Panc1 (cell line): ENCODE measurements around the gene TMTC2. TPM values are rescaled to one million over a fixed set of nuclear protein-coding genes. Genes with fewer than 3 reads are reported as not detected.

Experiments
- ATAC-seq: fragments of 200-7000 bp; cut with Tn5 transposase; 2 replicates; pipeline ENCODE4 v1.9.1; 2020; ENCODE audit warnings: mild to moderate bottlenecking, moderate library complexity
- BruUV-seq: library from RNA; stranded (reverse); fragments of 400-500 nt; replicated peaks from 2 replicates; lab custom pipeline; 2021; lab: Mats Ljungman, UMichigan
- CTCF ChIA-PET: fragments of 300-600 bp; sonication (Branson Sonifier 250); formaldehyde crosslinking; loops from one replicate; lab custom pipeline; 2022; ENCODE audit warnings: antibody characterized with exemption; lab: Charles Lee
- POLR2A ChIA-PET: fragments of 300-600 bp; sonication (Branson Sonifier 250); formaldehyde crosslinking; loops from one replicate; lab custom pipeline; 2022; ENCODE audit warnings: antibody characterized with exemption; lab: Charles Lee
- DNase-seq: peaks from one replicate; pipeline ENCODE4 v3.0.0-alpha.2; 2010; ENCODE audit warnings: low read depth, low spot score
- H3K27ac ChIP-seq: 2 replicates; pipeline ENCODE4 v1.5.1; 2011; ENCODE audit warnings: mild to moderate bottlenecking, low read length, inconsistent platforms
- H3K27me3 ChIP-seq: fragments of 200-500 bp; sonication (Bioruptor generic); 2 replicates; pipeline ENCODE4 v1.6.0; 2014; ENCODE audit warnings: low read length, inconsistent platforms; ENCODE audit not compliant: control insufficient read depth, insufficient read depth
- H3K36me3 ChIP-seq: fragments of 200-500 bp; sonication (Bioruptor generic); 2 replicates; pipeline ENCODE4 v1.5.1; 2014; ENCODE audit warnings: inconsistent platforms, mild to moderate bottlenecking, low read length, moderate library complexity; ENCODE audit not compliant: control insufficient read depth, insufficient read depth
- H3K4me1 ChIP-seq: 2 replicates; pipeline ENCODE4 v1.5.1; 2011; ENCODE audit warnings: inconsistent platforms, mild to moderate bottlenecking, low read length, moderate library complexity; ENCODE audit not compliant: control insufficient read depth, insufficient read depth
- H3K4me3 ChIP-seq, 2 experiments: 2 replicates each; pipeline ENCODE4 v1.5.1; 2011 to 2012; ENCODE audit warnings: low read depth in 2 of 2, low read length in 2 of 2, mild to moderate bottlenecking in 2 of 2, inconsistent platforms in 1 of 2, moderate library complexity in 1 of 2
- H3K9me3 ChIP-seq: fragments of 200-500 bp; sonication (Bioruptor generic); 2 replicates; pipeline ENCODE4 v1.5.1; 2014; ENCODE audit warnings: low read depth, mild to moderate bottlenecking, inconsistent platforms, low read length, moderate library complexity; ENCODE audit not compliant: control insufficient read depth, insufficient read depth
- POLR2AphosphoS5 ChIP-seq: IDR thresholded peaks from 2 replicates; pipeline ENCODE4 v1.6.1; 2012; ENCODE audit warnings: mild to moderate bottlenecking, low read depth, low read length, moderate library complexity
- SIN3A ChIP-seq: IDR thresholded peaks from 2 replicates; pipeline ENCODE4 v1.6.1; 2012; ENCODE audit warnings: low read depth, mild to moderate bottlenecking, low read length, moderate library complexity, borderline replicate concordance; ENCODE audit not compliant: insufficient read depth
- TCF7L2 ChIP-seq: IDR thresholded peaks from 2 replicates; pipeline ENCODE4 v1.6.1; 2011; ENCODE audit warnings: mild to moderate bottlenecking, low read depth, low read length, inconsistent platforms
- in situ Hi-C: cut with HindIII; loops from 2 replicates; pipeline ENCODE4 v1.10.0; 2016; ENCODE audit warnings: low sequenced_read_pairs, low pct_unique_long_range_greater_than_20kb
- intact Hi-C: fragments of 100-400 bp; cut with micrococcal nuclease; formaldehyde crosslinking; loops from one replicate; pipeline ENCODE4 v1.10.0; 2022; ENCODE audit not compliant: unreplicated experiment
- total RNA-seq: library from RNA; stranded (reverse); gene quantifications from one replicate; pipeline ENCODE4 v1.2.1, GENCODE V29; 2021; ENCODE audit not compliant: unreplicated experiment
- TF ChIP-seq, protein P1 (sequence below), 2 experiments: IDR thresholded peaks; 2 replicates each; pipeline ENCODE4 v1.6.1; 2011 to 2012; ENCODE audit warnings: low read depth in 2 of 2, control low read depth in 1 of 2, low read length in 1 of 2, mild to moderate bottlenecking in 1 of 2, moderate library complexity in 1 of 2; ENCODE audit not compliant: insufficient read depth in 1 of 2
- TF ChIP-seq, protein P2 (sequence below): fragments of 450-650 bp; IDR thresholded peaks from 2 replicates; pipeline ENCODE4 v1.5.1; 2017; ENCODE audit warnings: mild to moderate bottlenecking

The TMTC2 gene
- total RNA-seq, 1 experiment from 2014 or later: 5.7 TPM

DNA sequence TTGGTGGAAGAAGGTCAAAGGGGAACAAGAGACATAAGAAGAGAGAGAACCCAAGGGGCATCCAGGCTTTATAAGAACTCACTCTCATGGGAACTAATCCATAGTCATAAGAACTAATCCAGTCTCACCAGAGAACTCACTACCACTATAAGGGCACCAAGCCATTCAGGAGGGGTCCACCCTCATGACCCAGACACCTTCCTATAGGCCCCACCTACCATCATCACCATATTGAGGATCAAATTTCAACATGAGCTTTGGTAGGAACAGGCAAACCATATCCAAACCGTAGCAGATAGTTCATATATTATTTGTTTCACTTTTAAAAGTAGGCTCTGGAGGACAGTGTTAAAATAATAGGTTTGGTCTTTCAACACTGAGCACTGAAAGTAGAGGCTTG is 350.1 kb downstream of the TMTC2 start:
- ChIA-PET POLR2A (no interaction called here), CTCF (no interaction called here)
- Histone ChIP-seq H3K9me3 (no peaks in the 10 kb centered on the region), H3K4me1 (no peaks in the 10 kb centered on the region), H3K4me3 (no peak overlapping the region), H3K27ac (no peak overlapping the region), H3K27me3 (no peaks in the 10 kb centered on the region), H3K36me3 (no peaks in the 10 kb centered on the region)
- ATAC-seq (no peak), DNase-seq (no peak)
- intact Hi-C loops: no loop called here
- BruUV-seq: no TSS peak
- TF ChIP-seq SIN3A (no peak), TCF7L2 (no peak), POLR2AphosphoS5 (no peak)
- TF ChIP-seq, protein P1, sequence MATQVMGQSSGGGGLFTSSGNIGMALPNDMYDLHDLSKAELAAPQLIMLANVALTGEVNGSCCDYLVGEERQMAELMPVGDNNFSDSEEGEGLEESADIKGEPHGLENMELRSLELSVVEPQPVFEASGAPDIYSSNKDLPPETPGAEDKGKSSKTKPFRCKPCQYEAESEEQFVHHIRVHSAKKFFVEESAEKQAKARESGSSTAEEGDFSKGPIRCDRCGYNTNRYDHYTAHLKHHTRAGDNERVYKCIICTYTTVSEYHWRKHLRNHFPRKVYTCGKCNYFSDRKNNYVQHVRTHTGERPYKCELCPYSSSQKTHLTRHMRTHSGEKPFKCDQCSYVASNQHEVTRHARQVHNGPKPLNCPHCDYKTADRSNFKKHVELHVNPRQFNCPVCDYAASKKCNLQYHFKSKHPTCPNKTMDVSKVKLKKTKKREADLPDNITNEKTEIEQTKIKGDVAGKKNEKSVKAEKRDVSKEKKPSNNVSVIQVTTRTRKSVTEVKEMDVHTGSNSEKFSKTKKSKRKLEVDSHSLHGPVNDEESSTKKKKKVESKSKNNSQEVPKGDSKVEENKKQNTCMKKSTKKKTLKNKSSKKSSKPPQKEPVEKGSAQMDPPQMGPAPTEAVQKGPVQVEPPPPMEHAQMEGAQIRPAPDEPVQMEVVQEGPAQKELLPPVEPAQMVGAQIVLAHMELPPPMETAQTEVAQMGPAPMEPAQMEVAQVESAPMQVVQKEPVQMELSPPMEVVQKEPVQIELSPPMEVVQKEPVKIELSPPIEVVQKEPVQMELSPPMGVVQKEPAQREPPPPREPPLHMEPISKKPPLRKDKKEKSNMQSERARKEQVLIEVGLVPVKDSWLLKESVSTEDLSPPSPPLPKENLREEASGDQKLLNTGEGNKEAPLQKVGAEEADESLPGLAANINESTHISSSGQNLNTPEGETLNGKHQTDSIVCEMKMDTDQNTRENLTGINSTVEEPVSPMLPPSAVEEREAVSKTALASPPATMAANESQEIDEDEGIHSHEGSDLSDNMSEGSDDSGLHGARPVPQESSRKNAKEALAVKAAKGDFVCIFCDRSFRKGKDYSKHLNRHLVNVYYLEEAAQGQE (IDR thresholded peaks at IDR 0.05; ENCODE audit: insufficient read depth in 1 of 2, low read depth in 2 of 2, low read length in 1 of 2): no peak
- TF ChIP-seq, protein P2, sequence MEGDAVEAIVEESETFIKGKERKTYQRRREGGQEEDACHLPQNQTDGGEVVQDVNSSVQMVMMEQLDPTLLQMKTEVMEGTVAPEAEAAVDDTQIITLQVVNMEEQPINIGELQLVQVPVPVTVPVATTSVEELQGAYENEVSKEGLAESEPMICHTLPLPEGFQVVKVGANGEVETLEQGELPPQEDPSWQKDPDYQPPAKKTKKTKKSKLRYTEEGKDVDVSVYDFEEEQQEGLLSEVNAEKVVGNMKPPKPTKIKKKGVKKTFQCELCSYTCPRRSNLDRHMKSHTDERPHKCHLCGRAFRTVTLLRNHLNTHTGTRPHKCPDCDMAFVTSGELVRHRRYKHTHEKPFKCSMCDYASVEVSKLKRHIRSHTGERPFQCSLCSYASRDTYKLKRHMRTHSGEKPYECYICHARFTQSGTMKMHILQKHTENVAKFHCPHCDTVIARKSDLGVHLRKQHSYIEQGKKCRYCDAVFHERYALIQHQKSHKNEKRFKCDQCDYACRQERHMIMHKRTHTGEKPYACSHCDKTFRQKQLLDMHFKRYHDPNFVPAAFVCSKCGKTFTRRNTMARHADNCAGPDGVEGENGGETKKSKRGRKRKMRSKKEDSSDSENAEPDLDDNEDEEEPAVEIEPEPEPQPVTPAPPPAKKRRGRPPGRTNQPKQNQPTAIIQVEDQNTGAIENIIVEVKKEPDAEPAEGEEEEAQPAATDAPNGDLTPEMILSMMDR: no peak
- in situ Hi-C loops: no loop called here

DNA sequence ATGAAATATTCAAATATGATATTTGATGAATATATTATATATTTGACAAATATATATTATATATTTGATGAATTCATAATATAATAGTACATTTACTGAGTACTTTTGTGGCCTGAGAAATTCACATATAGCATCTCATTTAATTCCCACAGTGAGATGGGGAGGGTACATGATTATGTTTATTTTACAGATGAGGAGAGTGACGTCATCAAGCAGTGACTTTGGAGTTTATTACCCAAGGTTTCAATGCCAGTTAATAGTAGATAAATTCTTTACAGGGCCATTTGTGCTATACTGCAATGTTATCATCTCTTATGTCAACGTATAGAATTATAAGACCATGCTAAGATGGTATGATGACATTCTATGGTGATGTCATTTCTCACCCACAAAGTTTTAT is 352.7 kb downstream of the TMTC2 start:
- no peaks in the 10 kb centered on the region for H3K27me3 ChIP-seq
- no peaks in the 10 kb centered on the region for H3K36me3 ChIP-seq
- ATAC-seq (no peak), DNase-seq (no peak)
- H3K9me3 ChIP-seq: no peaks in the 10 kb centered on the region
- H3K4me3 ChIP-seq: no peak overlapping the region
- H3K4me1 ChIP-seq: no peaks in the 10 kb centered on the region
- CTCF ChIA-PET: no interaction called here
- no peak overlapping the region for H3K27ac ChIP-seq
- POLR2A ChIA-PET: no interaction called here
- in situ Hi-C loops: no loop called here
- TF ChIP-seq TCF7L2 (no peak), SIN3A (no peak), POLR2AphosphoS5 (no peak)
- TF ChIP-seq, protein P1 (IDR thresholded peaks at IDR 0.05; ENCODE audit: insufficient read depth in 1 of 2, low read depth in 2 of 2, low read length in 1 of 2): no peak
- TF ChIP-seq, protein P2: no peak
- intact Hi-C loops: no loop called here
- BruUV-seq: no TSS peak
